ENCODE results near the gene IL25.

The IL25 gene

DNA sequence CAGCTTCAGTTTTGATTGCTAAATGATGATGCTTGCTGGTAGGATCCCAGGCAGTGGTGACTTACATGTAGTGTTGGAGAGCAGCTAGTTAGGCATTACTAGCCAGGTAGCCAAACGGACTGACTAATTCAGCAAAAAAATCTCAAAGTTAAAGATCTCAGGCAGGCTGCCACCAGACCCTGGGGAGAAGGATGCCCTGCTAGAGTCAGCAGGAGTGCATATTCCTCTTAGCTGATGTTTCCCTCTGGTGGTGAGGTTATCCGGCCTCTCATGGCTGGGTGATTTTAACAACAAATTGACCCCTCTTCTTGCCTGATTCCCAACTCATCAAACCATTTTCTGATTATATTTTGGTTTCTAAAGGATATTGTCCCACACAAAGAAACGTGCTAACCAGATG is 10.4 kb upstream of the IL25 start:
- no peak overlapping the region for H3K4me3 ChIP-seq (ENCODE audit: low read depth, low read length)
- in situ Hi-C loops (cut with HindIII; ENCODE audit: low sequenced_read_pairs), result no loop called here
- peak; percentile 16 for DNase-seq (ENCODE audit: low read depth)
- TF ChIP-seq, protein P1, sequence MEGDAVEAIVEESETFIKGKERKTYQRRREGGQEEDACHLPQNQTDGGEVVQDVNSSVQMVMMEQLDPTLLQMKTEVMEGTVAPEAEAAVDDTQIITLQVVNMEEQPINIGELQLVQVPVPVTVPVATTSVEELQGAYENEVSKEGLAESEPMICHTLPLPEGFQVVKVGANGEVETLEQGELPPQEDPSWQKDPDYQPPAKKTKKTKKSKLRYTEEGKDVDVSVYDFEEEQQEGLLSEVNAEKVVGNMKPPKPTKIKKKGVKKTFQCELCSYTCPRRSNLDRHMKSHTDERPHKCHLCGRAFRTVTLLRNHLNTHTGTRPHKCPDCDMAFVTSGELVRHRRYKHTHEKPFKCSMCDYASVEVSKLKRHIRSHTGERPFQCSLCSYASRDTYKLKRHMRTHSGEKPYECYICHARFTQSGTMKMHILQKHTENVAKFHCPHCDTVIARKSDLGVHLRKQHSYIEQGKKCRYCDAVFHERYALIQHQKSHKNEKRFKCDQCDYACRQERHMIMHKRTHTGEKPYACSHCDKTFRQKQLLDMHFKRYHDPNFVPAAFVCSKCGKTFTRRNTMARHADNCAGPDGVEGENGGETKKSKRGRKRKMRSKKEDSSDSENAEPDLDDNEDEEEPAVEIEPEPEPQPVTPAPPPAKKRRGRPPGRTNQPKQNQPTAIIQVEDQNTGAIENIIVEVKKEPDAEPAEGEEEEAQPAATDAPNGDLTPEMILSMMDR (IDR thresholded peaks at IDR 0.05; ENCODE audit: low read depth, low read length, missing control alignments), result peak; percentile 50

DNA sequence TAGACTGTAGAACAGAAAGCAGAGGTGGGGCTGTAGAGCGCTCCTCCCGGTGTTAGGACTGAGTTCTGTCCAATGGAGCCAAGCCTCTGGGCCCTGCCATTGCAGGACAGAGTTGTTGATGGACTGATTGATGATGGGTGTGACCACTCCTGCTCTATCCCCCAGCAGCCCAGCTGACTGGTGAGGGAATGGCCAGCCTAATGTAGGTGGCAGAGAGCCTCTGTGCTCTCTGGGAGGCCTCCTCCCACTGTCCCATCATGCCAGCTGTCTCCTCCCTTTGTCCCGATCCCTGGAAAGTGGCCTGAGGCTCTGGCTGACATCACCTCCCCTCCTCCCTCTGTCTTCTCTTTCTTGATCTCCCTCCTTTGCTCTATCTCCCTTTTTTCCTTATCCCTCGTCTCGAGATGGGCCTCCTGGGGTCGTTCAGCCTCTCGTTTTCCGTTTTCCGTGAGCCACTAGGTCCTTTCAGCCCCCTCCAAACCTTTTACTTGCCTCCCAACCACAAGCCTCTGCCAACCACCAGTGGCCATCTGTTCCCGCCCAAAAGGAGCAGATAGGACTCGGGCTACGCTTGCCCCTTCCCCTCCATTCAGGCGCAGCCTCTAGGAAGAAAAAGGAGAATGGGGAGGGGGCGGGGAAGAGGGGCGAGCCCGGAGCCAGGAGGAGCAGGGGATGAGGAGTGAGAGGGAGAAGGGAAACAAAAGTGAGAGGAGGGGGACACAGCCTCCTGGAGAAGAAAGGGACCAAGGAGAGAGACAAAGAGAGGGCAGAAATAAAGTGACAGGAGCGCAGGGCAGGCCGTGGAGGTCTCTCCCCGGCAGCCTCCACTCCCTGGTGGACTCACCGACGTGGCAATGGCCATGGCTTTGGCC is 8.2 kb upstream of the IL25 start:
- in situ Hi-C loops (cut with HindIII; ENCODE audit: low sequenced_read_pairs), result loop anchor here (5.0 kb wide), 1 partner anchor 37 kb away; no protein-coding TSS in a partner anchor
- DNase-seq (ENCODE audit: low read depth), result no peak
- TF ChIP-seq, protein P1 (IDR thresholded peaks at IDR 0.05; ENCODE audit: low read depth, low read length, missing control alignments), result no peak
- H3K4me3 ChIP-seq (ENCODE audit: low read depth, low read length), result peak overlapping the region; percentile 53

DNA sequence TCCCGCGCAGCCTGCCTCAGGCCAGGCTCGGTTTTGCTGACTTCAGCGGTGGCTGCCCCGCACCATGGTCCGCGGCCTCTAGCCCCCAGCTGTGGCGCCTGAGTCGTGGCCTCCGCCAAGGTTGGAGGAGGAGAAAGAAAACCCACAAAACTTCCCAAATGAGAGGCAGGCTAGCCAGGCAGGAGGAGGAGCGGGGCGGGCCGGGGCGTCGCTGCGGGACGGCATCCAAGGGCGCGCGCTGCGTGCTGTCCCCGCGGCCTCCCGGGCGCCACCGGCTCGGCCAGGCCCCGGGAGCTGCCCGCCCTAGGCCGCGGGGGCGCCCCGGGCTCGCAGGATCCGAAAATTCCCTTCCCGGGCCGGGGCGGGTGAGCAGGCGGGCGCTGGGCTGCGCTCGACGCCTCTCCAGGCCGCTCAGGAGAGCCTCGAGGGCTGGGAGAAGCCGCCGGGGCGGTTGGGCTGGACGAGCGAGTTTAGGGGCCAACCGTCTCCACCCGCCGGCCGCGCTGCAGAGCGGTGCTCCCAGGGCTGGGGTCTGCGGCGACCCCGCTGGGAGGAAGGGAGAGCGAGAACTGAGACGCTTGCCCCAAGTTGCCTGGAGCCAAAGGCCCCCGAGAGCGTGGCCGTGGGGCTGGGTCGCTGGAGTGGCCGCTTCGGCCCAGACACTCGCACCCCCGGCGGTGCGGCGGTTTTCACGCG is 7.4 kb upstream of the IL25 start, which contains the start of gene EFS:
TSS of gene EFS (minus strand) at position 137 of the 696 bp plus-strand sequence. CDS start 147 bp downstream, outside the sequence.
- TF ChIP-seq, protein P1 (IDR thresholded peaks at IDR 0.05; ENCODE audit: low read depth, low read length, missing control alignments), result no peak
- H3K4me3 ChIP-seq (ENCODE audit: low read depth, low read length), result peak within 1 kb of the TSS; percentile 53
- DNase-seq (ENCODE audit: low read depth), result no peak
- in situ Hi-C loops (cut with HindIII; ENCODE audit: low sequenced_read_pairs), result loop anchor here (5.0 kb wide), 1 partner anchor 38 kb away; no protein-coding TSS in a partner anchor

DNA sequence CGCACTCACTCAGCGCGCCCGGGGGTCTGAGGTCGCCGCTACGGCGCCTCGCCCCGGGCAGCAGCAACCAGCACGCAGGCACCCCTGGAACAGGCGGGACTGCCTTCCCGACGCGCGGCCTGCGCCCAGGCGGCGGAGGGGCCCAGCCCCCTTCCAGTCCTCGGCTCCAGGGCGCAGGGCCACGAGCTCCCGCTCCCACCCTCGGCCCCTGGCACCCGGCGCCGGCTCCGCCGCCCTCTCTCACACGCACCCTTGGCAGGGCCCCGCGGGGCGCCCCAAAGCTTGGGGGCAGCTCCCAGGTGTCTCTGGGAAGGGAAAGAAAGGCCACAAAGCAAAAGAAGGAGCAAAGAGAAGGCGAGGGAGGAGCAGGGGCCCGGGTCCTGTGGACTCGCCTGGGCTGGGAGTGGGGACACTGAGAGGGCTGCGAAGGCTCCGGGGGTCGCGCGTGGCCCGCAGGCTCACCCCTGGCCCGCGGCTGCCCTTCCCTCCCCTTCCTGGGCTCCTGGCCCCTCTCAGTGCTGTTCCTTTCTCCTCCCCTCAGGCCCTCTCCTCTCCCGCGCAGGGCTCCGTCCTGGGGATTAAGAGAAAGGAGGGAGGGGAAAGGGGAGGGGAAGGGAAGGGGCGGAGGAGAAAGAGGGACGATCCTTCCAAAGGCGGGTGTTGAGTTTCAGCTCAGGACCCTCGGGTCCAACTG is 6.7 kb upstream of the IL25 start:
- TF ChIP-seq, protein P1 (IDR thresholded peaks at IDR 0.05; ENCODE audit: low read depth, low read length, missing control alignments), result no peak
- peak overlapping the region; percentile 53 for H3K4me3 ChIP-seq (ENCODE audit: low read depth, low read length)
- in situ Hi-C loops (cut with HindIII; ENCODE audit: low sequenced_read_pairs), result loop anchor here (5.0 kb wide), 1 partner anchor 39 kb away; no protein-coding TSS in a partner anchor
- DNase-seq (ENCODE audit: low read depth), result peak; percentile 23

DNA sequence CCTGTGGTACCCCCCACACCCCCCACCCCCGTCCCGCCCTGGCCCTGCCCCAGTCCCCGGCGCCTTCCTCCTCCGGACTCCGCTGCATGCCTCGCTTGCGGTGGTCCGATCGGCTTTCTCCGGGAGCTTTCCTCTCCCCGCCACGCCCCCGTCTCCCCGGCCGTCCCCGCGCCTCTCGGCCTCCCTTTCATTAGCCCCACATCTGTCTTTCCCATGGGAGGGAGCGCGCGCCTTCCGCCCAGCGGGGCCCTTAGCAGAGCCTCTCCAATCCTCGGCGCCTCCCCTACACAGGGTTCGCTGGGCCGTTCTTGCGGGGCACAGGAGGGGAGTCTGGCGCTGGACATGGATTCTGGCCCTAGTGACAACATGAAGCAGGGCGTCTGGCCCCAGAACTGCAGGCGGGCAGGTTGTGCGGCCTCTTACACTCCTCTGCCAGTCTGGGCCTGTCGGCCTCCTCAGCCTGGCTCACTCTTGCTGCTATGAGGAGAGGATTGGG is 6.1 kb upstream of the IL25 start:
- no peak for DNase-seq (ENCODE audit: low read depth)
- peak overlapping the region; percentile 53 for H3K4me3 ChIP-seq (ENCODE audit: low read depth, low read length)
- TF ChIP-seq, protein P1 (IDR thresholded peaks at IDR 0.05; ENCODE audit: low read depth, low read length, missing control alignments), result no peak
- in situ Hi-C loops (cut with HindIII; ENCODE audit: low sequenced_read_pairs), result loop anchor here (5.0 kb wide), 1 partner anchor 39 kb away; no protein-coding TSS in a partner anchor

DNA sequence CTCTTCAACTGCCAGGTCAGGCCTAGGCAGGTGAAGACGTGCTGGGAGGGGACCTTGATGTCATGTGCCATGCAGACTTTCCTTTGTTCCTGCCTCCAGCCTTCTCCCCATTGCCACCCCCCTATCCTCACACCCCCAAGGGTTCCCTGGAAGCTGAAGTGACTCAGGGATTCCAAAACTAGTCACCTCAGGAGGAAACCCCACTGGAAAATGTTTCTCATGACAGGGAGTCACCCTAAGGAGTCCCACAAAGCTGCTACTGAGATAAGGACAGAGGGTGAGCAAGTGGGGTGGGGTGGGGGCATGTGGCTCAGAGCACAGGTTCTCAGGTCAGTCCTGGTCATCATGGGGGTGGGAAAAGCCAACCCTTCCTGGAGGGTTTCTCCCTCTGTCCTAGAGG is 2.4 kb upstream of the IL25 start:
- DNase-seq (ENCODE audit: low read depth), result no peak
- TF ChIP-seq, protein P1 (IDR thresholded peaks at IDR 0.05; ENCODE audit: low read depth, low read length, missing control alignments), result no peak
- no peak overlapping the region for H3K4me3 ChIP-seq (ENCODE audit: low read depth, low read length)
- in situ Hi-C loops (cut with HindIII; ENCODE audit: low sequenced_read_pairs), result no loop called here
